DND-41 (cell line): ENCODE data around the gene MARS1.

Experiments
- EZH2 ChIP-seq: IDR thresholded peaks from 3 replicates; pipeline ENCODE4 v1.6.1; 2012; ENCODE audit warnings: borderline replicate concordance, low read depth, mild to moderate bottlenecking, moderate library complexity, low read length, inconsistent platforms; ENCODE audit not compliant: severe bottlenecking
- TF ChIP-seq, protein P1 (sequence below): IDR thresholded peaks from 2 replicates; pipeline ENCODE4 v1.5.1; 2012; ENCODE audit warnings: borderline replicate concordance, low read length, moderate library complexity, mild to moderate bottlenecking; ENCODE audit not compliant: poor library complexity, severe bottlenecking; ENCODE audit errors: extremely low read depth

DNA sequence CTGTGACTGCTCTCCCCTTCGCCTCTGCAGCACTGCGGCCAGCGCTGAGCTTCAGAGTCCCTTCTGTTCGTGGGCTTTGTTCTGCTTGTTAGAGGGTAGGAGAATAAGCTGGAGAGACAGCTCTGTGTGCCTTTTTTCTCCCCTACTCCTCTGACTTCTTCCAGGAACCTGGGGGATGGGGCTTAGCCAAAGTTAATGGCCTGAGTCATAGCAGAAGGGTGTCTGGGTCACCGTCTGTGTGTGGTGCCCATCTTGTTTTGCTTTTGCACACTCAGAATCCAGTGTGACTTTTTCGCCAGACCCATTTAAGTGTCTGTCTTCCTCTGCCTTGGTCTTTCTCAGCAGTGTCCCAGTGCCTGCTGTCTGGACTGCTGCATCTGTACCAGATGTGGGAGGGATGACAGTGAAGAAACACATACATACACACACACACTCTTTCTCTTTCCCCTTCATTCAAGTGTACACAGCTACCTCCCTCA, 65.0 kb downstream of the MARS1 start:
- TF ChIP-seq, protein P1, sequence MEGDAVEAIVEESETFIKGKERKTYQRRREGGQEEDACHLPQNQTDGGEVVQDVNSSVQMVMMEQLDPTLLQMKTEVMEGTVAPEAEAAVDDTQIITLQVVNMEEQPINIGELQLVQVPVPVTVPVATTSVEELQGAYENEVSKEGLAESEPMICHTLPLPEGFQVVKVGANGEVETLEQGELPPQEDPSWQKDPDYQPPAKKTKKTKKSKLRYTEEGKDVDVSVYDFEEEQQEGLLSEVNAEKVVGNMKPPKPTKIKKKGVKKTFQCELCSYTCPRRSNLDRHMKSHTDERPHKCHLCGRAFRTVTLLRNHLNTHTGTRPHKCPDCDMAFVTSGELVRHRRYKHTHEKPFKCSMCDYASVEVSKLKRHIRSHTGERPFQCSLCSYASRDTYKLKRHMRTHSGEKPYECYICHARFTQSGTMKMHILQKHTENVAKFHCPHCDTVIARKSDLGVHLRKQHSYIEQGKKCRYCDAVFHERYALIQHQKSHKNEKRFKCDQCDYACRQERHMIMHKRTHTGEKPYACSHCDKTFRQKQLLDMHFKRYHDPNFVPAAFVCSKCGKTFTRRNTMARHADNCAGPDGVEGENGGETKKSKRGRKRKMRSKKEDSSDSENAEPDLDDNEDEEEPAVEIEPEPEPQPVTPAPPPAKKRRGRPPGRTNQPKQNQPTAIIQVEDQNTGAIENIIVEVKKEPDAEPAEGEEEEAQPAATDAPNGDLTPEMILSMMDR: no peak
- no peak for TF ChIP-seq EZH2
